ENCODE measurements around the gene SHQ1. TPM values are rescaled to one million over a fixed set of nuclear protein-coding genes. Genes with fewer than 3 reads are reported as not detected.

Gene SHQ1
- total and polyA plus RNA-seq, 2 donors (not counting 3 experiments of a cell fraction or from before 2014, with no cell fraction given): 7.3 to 20.6 TPM

GRCh38 chr3:72816862-72817355 is 31.3 kb downstream of the SHQ1 start:
- H3K9me1 ChIP-seq (replicated peaks; ENCODE audit: control insufficient read depth, extremely low read depth, insufficient read depth, low read length): no peaks in the 10 kb centered on the region
- ChIA-PET POLR2A (no interaction called here), CTCF (interaction anchor here (1.9 to 2.1 kb wide), 3 partner anchors 151 to 942 kb away, joined by 8 to 10 read pairs (median 10); no protein-coding TSS in a partner anchor)
- H3K27me3 ChIP-seq (ENCODE audit: control insufficient read depth in 2 of 2, insufficient read depth in 2 of 2, low read length in 2 of 2): no peaks in the 10 kb centered on the region
- H3K4me2 ChIP-seq (ENCODE audit: insufficient read depth, low read length): no peak overlapping the region
- TF ChIP-seq JUN (IDR thresholded peaks at IDR 0.05; ENCODE audit: borderline replicate concordance, insufficient read depth, insufficient read length, low read depth) (no peak), MYC (IDR thresholded peaks at IDR 0.05; ENCODE audit: low read depth, low read length) (no peak), EZH2 (IDR thresholded peaks at IDR 0.05; ENCODE audit: borderline replicate concordance, low read depth, low read length, severe bottlenecking) (no peak), FOS (IDR thresholded peaks at IDR 0.05; ENCODE audit: borderline replicate concordance, insufficient read depth, low read length) (no peak), POLR2AphosphoS5 (IDR thresholded peaks at IDR 0.05; ENCODE audit: insufficient read depth, low read depth, low read length) (no peak), GATA2 (IDR thresholded peaks at IDR 0.05; ENCODE audit: insufficient read depth, insufficient read length, low read depth, low read length) (no peak), POLR2A (IDR thresholded peaks at IDR 0.05; ENCODE audit: low read depth, low read length) (no peak), MAX (IDR thresholded peaks at IDR 0.05; ENCODE audit: insufficient read depth, insufficient read length) (no peak)
- TF ChIP-seq, protein P1, sequence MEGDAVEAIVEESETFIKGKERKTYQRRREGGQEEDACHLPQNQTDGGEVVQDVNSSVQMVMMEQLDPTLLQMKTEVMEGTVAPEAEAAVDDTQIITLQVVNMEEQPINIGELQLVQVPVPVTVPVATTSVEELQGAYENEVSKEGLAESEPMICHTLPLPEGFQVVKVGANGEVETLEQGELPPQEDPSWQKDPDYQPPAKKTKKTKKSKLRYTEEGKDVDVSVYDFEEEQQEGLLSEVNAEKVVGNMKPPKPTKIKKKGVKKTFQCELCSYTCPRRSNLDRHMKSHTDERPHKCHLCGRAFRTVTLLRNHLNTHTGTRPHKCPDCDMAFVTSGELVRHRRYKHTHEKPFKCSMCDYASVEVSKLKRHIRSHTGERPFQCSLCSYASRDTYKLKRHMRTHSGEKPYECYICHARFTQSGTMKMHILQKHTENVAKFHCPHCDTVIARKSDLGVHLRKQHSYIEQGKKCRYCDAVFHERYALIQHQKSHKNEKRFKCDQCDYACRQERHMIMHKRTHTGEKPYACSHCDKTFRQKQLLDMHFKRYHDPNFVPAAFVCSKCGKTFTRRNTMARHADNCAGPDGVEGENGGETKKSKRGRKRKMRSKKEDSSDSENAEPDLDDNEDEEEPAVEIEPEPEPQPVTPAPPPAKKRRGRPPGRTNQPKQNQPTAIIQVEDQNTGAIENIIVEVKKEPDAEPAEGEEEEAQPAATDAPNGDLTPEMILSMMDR (IDR thresholded peaks at IDR 0.05; ENCODE audit: extremely low read depth in 1 of 2, insufficient read depth in 1 of 2, low read depth in 1 of 2, low read length in 2 of 2): no peak
- peaks cover 21% of the 10 kb centered on the region for H3K4me1 ChIP-seq (ENCODE audit: control insufficient read depth, extremely low read depth, insufficient read depth, low read length)
- intact Hi-C loops (cut with micrococcal nuclease) (no loop called here), dilution Hi-C loops (cut with MboI; ENCODE audit: extremely low pct_ligation_motif_present, low sequenced_read_pairs) (no loop called here)
- H3K79me2 ChIP-seq (ENCODE audit: control insufficient read depth, insufficient read depth, low read length): no peaks in the 10 kb centered on the region
- FAIRE-seq: no peak
- H3K9ac ChIP-seq (replicated peaks; ENCODE audit: extremely low read depth, insufficient read depth, low read length): no peak overlapping the region
- peaks cover under 1% of the 10 kb centered on the region for H4K20me1 ChIP-seq (replicated peaks; ENCODE audit: control insufficient read depth, extremely low read depth, insufficient read depth, low read length)
- no peak overlapping the region for H3K27ac ChIP-seq (ENCODE audit: insufficient read depth, low read depth, low read length)
- H3K9me3 ChIP-seq (replicated peaks; ENCODE audit: control insufficient read depth, insufficient read depth, low read length): no peaks in the 10 kb centered on the region
- H3K4me3 ChIP-seq (replicated peaks in 1 of 3; ENCODE audit: insufficient read depth in 1 of 3, low read depth in 1 of 3, low read length in 3 of 3): no peak overlapping the region
- BruUV-seq (replicated peaks): no TSS peak
- no peaks in the 10 kb centered on the region for H3K36me3 ChIP-seq (ENCODE audit: control insufficient read depth in 2 of 2, extremely low read depth in 1 of 2, insufficient read depth in 2 of 2, low read length in 2 of 2)
- DNase-seq (ENCODE audit: low read depth, low spot score): no peak
- no peak overlapping the region for H2AFZ ChIP-seq (ENCODE audit: low read depth, low read length)

Data from endothelial cell of umbilical vein (primary cell).